Activated B cell treated with CpG ODN at 0.5 μM for 24 hours (primary cell): ENCODE results near the gene ITPR3. TPM values are rescaled to one million over a fixed set of nuclear protein-coding genes. Genes with fewer than 3 reads are reported as not detected.
A peak's percentile ranks its signal among the peaks of the same experiment; 100 is the strongest.

Experiments
- ATAC-seq: fragments of 200-7000 bp; cut with Tn5 transposase; one replicate; pipeline ENCODE4 v1.10.0; 2021; ENCODE audit warnings: low read depth, mild to moderate bottlenecking, moderate library complexity
- CTCF ChIA-PET: fragments of 350-600 bp; sonication (Branson Sonifier 250); formaldehyde crosslinking; loops from one replicate; lab custom pipeline; 2021; ENCODE audit warnings: antibody characterized with exemption; lab: Charles Lee
- POLR2A ChIA-PET: fragments of 350-600 bp; sonication (Branson Sonifier 250); formaldehyde crosslinking; loops from one replicate; lab custom pipeline; 2021; ENCODE audit warnings: antibody characterized with exemption; lab: Charles Lee
- DNase-seq: peaks from one replicate; pipeline ENCODE4 v3.0.0; 2022
- H3K27ac Mint-ChIP-seq: one replicate; pipeline ENCODE4 v1.8.0; 2020; ENCODE audit warnings: mixed read lengths
- H3K27me3 Mint-ChIP-seq: one replicate; pipeline ENCODE4 v1.8.0; 2021; ENCODE audit warnings: mixed read lengths
- H3K36me3 Mint-ChIP-seq: one replicate; pipeline ENCODE4 v1.8.0; 2021; ENCODE audit warnings: low read depth, mixed read lengths
- H3K4me1 Mint-ChIP-seq: one replicate; pipeline ENCODE4 v1.8.0; 2021; ENCODE audit warnings: mixed read lengths
- H3K4me3 Mint-ChIP-seq: one replicate; pipeline ENCODE4 v1.8.0; 2020; ENCODE audit warnings: mild to moderate bottlenecking, mixed read lengths
- H3K9me3 Mint-ChIP-seq: one replicate; pipeline ENCODE4 v1.8.0; 2020; ENCODE audit warnings: mixed read lengths
- intact Hi-C: fragments of 100-400 bp; cut with micrococcal nuclease; formaldehyde crosslinking; loops from one replicate; pipeline ENCODE4 v1.15.1; 2024
- total RNA-seq: library from RNA; stranded (reverse); gene quantifications from 2 replicates; pipeline ENCODE4 v1.2.3, GENCODE V29; 2022
- TF ChIP-seq, protein P1 (sequence below): fragments of 200-600 bp; IDR thresholded peaks from one replicate; pipeline ENCODE4 v1.8.0; 2022; ENCODE audit warnings: antibody characterized with exemption, mild to moderate bottlenecking

ITPR3 gene
- total RNA-seq, 1 donor from 2014 or later = 35.5 TPM

DNA sequence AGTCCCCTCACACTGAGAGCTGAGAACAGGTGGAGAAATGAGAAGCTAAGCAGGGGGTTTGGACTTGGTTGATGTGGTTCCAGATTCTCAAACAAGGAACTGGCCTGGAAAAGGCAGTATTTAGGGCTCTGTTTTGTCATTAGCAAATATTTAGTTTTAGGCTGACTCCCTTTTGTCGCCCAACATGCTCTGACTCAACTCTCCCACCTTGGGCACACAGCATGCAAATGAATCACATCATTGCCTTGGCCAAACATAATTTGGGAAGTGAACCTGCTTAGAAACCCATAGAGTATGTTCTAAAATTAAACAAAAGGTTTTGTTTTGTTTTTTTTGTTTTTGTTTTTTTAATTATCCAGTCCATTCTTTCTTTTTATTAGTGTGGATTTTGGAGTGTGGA is 99.9 kb downstream of the ITPR3 start:
- Mint-ChIP-seq H3K36me3 (no peaks in the 10 kb centered on the region), H3K9me3 (no peaks in the 10 kb centered on the region), H3K27me3 (peaks cover 15% of the 10 kb centered on the region), H3K4me3 (no peak overlapping the region), H3K4me1 (peaks cover 30% of the 10 kb centered on the region), H3K27ac (no peak overlapping the region)
- no peak for DNase-seq
- intact Hi-C loops = loop anchor here (1.0 kb wide), 1 partner anchor 10 kb away; the partner anchor contains the start of gene UQCC2
- TF ChIP-seq, protein P1, sequence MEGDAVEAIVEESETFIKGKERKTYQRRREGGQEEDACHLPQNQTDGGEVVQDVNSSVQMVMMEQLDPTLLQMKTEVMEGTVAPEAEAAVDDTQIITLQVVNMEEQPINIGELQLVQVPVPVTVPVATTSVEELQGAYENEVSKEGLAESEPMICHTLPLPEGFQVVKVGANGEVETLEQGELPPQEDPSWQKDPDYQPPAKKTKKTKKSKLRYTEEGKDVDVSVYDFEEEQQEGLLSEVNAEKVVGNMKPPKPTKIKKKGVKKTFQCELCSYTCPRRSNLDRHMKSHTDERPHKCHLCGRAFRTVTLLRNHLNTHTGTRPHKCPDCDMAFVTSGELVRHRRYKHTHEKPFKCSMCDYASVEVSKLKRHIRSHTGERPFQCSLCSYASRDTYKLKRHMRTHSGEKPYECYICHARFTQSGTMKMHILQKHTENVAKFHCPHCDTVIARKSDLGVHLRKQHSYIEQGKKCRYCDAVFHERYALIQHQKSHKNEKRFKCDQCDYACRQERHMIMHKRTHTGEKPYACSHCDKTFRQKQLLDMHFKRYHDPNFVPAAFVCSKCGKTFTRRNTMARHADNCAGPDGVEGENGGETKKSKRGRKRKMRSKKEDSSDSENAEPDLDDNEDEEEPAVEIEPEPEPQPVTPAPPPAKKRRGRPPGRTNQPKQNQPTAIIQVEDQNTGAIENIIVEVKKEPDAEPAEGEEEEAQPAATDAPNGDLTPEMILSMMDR = no peak
- POLR2A ChIA-PET = interaction anchor here (1.2 kb wide), 1 partner anchor 10 kb away, joined by 3 read pairs; the partner anchor contains the start of gene UQCC2
- ATAC-seq = peak; percentile 81
- CTCF ChIA-PET = no interaction called here

DNA sequence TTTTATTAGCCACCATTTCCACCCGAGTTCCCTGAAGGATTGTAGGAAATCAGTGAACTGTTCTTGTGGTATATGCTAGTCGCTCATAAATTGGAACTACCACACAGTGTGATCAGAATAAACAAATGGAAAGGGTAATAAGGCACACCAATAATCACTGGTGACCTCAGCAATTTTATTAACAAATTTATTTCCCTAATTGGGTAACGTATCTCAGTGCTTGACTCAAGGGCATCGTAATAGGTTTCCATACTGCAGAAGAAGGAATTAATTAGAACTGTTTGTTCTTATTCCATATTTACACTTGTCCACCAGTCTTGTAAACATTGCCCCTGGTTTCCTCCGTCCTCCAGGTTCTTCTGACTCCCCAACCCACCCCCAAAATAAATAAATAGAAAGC is 100.4 kb downstream of the ITPR3 start:
- Mint-ChIP-seq H3K27me3 (peaks cover 17% of the 10 kb centered on the region), H3K36me3 (no peaks in the 10 kb centered on the region), H3K4me3 (no peak overlapping the region), H3K9me3 (no peaks in the 10 kb centered on the region), H3K27ac (no peak overlapping the region), H3K4me1 (peaks cover 32% of the 10 kb centered on the region)
- peak; percentile 54 for ATAC-seq
- TF ChIP-seq, protein P1 = no peak
- POLR2A ChIA-PET = interaction anchor here (1.1 to 1.2 kb wide), 2 partner anchors 10 kb away, joined by 3 read pairs; partner anchors contain the start of gene UQCC2
- intact Hi-C loops = loop anchor here (1.0 kb wide), 1 partner anchor 10 kb away; the partner anchor contains the start of gene UQCC2
- no peak for DNase-seq
- CTCF ChIA-PET = no interaction called here

DNA sequence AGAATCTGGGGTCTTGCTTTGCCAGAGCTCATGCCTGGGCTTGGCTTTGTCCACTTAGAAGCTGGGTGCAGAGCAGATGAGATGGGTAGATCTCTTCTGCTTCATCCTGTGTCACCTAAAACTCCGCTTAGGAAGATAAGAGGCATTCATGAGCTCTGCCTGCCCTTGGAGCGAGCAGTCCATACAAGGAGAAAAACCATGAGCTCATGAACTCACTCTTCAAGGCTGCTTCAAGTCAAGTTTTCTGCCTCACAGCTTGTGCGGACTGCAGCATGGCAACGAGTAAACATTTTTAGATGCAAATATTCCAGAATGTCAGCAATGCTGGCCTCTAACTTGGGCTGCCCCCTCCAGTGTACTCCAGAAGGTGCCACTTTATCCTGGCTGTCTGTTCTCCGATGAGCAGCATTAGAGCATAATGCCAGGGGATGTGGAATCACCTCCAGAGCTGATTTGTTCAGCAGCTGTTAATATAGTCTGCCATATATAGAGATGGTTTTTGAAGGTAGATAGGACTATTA is 101.0 kb downstream of the ITPR3 start:
- Mint-ChIP-seq H3K9me3 (no peaks in the 10 kb centered on the region), H3K36me3 (no peaks in the 10 kb centered on the region), H3K27me3 (peaks cover 17% of the 10 kb centered on the region), H3K4me1 (peaks cover 34% of the 10 kb centered on the region), H3K27ac (no peak overlapping the region), H3K4me3 (no peak overlapping the region)
- POLR2A ChIA-PET = interaction anchor here (1.1 kb wide), 1 partner anchor 11 kb away, joined by 3 read pairs; the partner anchor contains the start of gene UQCC2
- DNase-seq = no peak
- intact Hi-C loops = no loop called here
- TF ChIP-seq, protein P1 = no peak
- ATAC-seq = no peak
- CTCF ChIA-PET = interaction anchor here (1.4 kb wide), 1 partner anchor 22 kb away, joined by 4 read pairs; no protein-coding TSS in a partner anchor

DNA sequence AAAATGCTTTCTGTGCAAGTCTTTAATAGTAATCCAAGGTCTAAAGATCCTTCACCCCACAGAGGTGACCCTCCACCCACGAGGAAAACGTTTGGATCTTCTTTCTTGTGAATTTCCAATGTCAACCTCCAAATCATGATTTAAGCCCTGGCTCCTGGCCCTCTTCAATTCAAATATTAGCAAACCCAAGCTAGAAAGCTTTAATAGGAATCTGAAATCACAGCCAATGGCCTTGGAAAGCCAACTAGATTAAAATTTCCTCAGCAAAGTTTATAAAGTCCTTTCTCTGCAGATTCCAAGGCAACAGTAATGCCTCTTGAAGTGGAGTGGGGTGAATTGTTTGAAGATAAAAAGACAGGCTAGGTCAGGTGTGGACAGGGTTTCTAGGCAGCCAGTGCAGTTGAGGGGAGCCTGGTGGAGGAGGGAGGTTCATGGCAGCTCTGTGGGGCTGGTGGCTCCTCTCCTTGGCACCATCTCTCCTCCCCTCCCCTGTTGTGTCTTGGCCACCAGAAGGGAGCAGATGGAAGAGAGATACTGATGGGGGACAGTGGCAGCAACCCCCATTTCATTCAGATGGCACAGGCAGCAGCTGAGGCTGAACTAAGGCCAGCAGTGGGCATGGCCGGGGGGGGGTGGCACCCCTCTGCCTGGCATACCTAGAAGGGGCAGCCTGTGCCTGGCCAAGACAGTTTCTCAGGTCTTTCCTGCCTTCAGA is 102.4 kb downstream of the ITPR3 start:
- no peaks in the 10 kb centered on the region for H3K9me3 Mint-ChIP-seq
- ATAC-seq (no peak), DNase-seq (no peak)
- peaks cover 38% of the 10 kb centered on the region for H3K4me1 Mint-ChIP-seq
- ChIA-PET CTCF (interaction anchor here (1.3 to 1.4 kb wide), 2 partner anchors 12 to 21 kb away, joined by 4 read pairs; partner anchors contain the start of gene UQCC2), POLR2A (interaction anchor here (0.7 to 1.4 kb wide), 3 partner anchors 12 to 405 kb away, joined by 3 to 5 read pairs (median 3); partner anchors contain the start of gene UQCC2)
- no peaks in the 10 kb centered on the region for H3K36me3 Mint-ChIP-seq
- peaks cover 18% of the 10 kb centered on the region for H3K27me3 Mint-ChIP-seq
- intact Hi-C loops = no loop called here
- TF ChIP-seq, protein P1 = no peak
- H3K4me3 Mint-ChIP-seq = no peak overlapping the region
- no peak overlapping the region for H3K27ac Mint-ChIP-seq
